HG03457 (cell line): ENCODE measurements around the gene FEM1B.

ENCODE experiments used
- ATAC-seq: cut with Tn5 transposase; IDR thresholded peaks from one replicate; pipeline ENCODE4 v1.9.1; 2021; ENCODE audit warnings: moderate number of reproducible peaks; ENCODE audit not compliant: unreplicated experiment

FEM1B gene

DNA sequence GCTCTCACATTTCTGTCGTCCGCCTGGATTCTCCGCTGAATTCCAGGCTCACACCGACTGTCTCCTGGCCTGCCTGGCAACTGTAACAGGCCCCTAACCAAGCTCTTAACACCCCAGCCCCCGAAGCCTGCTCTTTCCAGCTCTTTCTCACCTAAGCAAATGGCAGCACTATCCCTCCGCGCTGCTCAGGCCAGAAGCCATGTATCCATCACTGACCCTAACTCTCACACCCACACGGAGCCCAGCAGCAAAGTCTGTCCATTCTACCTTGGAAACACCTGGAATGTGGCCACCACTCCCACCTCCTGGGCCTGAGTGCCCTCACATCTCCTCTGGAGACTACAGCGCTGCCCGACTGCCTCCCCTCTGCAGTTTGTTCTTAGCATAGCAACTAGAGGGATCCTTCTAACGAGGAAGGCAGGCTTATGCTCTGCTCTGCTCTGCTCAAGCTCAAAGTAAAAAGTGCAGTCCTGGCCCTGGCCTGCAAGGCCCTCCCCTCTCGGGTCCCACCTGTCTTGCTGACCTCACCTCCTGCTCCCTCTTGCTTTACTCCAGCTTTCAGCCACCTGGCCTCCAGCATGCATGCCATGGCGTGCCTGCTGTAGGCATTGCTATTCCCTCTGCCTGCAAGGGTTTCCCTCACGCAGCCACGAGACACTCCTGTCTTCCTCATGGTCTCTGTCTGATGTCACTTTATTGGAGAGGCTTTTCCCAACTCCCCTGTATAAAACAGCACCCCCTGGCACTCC lies 27.2 kb downstream of the FEM1B start:
- no peak for ATAC-seq

DNA sequence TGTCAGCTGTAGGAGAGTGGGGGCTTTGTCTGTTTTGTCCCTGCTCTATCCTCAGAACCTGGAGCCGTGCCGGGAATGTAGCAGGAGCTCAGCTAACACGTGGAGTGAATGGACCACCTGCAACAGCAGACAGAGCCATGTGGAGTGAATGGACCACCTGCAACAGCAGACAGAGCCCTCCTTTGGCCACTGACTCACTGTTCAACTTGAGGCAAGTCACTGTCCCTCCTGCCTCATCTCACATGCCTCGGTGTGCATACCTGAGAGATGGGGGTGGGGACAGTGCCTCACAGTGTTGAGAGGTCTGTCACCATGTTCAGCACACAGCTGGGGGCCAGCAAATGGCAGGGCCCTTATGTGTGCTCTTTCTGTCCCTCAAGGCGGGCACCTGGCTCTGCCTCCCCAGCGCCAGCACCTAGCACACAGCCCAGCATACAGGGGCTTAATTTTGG lies 27.9 kb downstream of the FEM1B start:
- no peak for ATAC-seq

DNA sequence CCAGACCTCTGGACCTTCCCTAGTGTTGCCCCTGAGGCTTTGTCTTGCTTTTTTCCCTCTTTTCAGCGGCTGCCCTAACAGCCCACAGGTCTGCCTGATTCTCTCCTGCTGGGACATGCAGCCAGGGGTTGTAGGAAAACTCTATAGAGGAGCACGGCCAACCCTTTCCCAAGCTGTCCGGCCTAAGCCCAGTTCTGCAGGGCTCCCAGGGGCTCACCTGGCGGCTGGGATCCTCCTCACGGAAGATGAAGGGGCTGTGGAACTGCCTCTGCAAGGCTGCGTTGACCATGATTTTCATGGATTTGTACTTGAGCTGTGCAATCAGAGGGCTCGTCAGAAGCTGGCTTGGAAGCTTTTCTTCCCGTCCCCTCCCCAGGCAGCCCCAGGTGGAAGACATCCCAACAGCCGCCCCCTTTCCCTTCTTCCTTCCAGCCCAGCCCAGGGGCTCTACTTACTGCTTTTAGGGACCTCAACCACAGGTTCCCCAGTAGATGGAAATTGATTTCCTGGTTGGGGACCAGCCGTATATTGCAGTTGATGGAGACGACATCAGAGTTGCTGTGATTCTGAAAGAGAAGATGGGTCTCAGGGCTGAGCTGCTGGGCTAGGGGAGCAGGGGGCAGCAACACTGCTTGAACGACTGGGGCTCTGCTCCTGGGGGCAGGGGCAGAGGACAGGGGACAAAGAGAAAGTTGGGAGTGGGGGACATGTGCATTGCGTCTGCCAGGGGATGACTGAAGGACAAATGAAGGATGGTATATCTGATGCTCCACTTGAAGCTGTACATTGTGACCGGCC lies 29.8 kb downstream of the FEM1B start:
- ATAC-seq, result no peak

DNA sequence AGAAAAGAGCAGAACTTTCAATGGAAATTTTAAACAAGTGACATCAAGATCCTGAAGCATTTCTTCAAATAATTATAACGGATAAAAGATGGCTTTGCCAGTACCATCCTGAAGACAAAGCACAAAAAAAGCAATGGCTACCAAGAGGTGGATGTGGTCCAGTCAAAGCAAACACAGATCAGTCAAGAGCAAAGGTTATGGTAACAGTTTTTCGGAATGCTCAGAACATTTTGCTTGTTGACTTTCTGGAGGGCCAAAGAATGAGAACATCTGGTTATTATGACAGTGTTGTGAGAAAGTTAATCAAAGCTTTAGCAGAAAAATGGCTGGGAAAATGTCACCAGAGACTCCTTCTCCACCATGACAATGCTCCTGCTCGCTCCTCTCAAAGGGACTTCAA lies 31.5 kb downstream of the FEM1B start:
- no peak for ATAC-seq

DNA sequence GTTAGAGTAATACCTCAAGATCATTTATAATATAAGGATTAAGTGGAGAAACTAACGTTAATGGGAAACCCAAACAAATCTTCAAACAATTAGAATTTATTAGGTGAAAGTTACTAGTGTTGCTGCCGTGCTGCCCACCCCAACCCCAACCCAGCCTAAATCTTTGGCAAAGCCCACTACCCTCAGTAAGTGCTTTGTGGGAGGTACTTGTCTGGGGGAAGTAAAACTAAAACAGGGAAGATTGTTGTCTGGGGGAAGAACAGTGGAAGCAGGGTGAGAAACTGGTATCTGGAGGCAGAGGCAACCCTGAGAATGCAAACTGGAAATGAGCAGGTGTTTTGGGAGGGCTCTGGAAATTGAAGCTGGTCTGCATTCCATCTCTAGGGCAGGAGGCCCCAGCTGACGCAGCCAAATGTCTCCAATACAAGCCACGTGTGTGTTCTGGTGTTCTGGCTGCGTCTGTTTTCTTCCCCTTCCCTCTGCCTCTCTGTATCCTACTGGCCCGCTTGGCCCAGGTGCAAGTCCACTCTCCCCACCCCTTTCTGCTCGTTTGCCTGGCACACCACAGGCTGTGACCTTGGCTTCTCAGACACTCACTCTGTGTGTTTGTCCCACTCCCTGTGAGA lies 32.7 kb downstream of the FEM1B start:
- no peak for ATAC-seq

DNA sequence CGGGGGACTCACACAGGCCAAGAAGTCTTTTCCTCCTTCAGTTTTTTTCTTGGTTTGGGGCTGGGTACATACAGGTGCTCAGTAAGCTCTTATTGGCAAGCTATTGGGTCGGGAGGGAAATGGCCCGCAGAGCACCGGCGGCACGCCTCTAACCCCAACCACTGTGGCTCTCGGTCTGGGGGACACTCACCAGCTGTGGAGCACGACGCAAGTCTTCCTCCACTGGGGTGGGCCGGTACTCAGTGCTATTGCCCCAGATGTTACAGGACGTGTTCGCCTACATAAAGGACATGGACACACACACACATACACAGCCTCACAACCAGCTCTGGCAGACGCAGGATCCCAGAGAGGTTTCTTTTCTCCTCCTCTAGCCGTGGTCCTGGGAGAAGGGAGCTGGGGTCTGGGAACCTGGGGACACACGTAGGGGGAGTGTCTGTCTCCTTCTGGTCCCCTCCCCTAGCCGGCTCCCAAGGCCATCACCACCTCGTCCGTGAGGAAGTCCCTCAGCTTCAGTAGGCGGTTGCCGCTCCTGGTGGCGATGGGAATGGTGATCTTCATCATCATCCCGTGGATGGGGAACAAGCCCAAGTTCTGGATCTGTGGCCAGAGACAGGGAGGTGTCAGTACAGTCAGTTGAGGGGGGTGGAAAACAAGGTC lies 33.4 kb downstream of the FEM1B start:
- ATAC-seq, result no peak

DNA sequence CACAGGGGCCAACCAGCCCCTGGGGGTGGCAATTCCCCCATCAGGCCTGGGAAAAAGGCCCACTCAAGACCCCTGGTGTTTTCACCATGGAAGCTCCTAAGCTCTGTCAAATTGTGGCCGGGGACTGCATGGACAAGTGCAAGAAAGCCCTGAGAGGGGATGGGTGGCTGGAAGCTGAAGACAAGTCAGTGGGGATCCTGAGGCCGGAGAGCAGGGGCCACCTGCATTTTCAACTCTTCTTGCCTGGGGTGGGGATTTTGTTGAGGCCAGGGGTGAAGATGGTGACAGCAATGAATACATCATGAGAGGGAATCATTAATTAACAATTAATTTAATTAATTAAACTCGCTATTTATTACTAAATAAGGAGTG lies 33.9 kb downstream of the FEM1B start:
- no peak for ATAC-seq

DNA sequence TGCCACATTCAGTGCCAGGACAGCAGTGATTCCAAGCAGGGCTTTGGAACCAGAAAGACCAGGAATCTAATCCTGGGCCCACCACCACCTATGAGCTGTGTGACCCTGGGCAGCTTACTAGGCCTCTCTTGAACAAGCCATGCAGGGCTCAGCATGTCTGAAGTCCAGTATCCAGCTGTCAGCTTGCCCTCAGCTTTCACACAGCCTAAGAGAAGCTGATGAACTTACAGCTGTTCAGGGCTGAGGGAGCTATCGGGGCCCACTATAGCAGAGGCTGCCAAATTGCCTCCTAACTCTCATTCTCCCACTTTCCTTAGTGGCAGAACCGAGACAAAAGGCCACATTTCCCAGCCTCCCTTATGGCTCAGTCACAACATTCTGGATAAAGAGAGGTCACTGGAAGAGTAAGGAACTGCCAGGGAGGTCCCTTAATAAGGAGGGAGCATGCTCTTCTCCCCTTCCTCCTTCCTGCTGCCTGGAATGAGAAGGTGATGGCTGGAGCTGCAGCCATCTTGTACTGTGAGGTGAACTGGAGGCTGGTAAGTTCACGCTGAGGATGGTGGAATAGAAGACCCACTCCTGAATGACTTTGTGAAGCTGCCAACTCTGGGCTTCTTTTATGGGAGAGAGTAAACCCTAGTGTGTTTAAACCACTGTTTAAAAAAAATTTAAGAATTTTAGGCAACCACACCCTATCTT lies 34.5 kb downstream of the FEM1B start:
- no peak for ATAC-seq

DNA sequence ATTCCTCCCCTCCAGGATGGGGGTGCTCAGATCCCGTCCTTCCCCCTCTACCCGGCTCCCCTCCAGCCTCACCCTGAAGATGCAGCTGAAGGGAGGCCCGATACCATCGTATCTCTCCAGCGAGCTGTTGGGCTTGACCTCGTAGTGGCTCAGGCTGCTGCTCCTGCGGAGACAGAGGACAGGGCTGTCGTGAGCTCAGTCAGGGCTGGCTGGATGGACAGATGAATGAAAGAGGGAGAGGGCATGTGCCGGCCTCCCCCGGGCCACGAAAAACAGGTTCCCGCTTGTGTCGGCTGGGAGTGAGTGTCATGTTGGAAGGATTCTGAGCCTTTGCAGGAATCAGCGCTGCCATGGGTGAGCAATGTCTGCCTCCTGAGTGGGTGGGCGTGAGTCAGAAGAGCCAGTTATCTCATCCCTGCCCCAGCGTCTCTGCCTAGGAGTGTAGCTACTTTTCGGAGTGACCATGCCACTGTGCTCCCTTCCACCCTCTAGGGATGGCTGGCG lies 35.2 kb downstream of the FEM1B start:
- no peak for ATAC-seq

DNA sequence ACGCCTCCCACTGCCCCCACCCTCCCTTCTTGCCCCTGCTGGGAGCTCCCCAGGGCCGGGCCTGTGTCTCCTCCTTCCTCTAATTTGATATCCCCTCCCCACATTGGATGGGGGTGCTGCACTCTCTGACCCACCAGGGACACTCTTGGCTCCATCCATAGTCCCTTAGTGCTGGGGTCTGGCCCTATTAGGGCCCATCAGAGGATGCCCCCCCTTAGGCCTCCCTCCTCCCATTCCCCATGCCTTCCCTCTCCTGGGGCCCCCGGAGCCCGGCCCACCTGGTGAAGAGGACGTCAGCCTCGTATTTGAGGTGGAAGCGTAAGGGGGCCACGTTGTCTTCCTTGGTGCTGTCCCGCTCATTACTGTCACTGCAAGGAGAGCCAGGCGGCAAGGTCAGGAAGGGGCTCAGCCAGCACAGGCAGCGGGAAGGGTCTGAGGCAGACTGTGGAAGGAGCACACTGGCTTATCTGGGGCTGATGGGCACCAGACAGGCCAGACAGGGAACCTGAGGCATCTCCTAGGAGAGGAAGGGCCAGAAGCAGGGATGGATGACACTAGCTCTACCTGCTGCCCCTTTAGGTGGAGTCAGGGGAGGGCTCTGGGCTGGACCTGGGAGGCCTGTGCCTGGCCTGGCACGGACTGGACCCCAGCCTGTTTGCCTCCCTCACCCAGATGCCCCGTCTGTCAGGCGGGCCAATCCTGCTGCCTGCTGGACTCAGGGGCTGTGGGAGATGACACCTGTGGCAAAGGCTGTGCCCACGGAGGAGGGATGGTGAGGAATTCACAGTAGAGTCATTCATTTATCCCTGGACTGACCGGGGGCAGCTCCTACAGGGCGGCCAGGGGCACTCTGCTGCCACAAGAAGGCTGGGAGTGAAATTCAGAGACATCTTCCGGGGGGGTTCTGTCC lies 36.2 kb downstream of the FEM1B start:
- ATAC-seq, result no peak

DNA sequence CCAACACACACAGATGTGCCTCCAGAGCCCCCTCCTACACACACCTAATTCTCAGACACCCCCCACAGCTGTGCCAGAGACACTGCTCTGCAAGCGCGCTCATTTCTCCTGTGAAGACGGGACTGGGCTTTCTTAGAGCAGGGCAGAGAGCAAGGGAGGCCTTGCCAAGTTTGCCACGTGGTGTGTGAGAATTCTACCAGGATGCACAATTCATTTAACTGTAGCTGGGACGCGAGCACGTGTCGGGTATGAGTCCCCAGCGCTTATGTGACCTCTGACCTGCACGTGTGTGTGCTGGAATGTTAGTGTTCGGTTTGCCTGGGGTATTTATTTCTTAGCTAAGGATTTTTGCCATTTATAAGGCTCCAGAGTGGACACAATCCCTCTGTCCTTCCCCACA lies 37.0 kb downstream of the FEM1B start:
- no peak for ATAC-seq

DNA sequence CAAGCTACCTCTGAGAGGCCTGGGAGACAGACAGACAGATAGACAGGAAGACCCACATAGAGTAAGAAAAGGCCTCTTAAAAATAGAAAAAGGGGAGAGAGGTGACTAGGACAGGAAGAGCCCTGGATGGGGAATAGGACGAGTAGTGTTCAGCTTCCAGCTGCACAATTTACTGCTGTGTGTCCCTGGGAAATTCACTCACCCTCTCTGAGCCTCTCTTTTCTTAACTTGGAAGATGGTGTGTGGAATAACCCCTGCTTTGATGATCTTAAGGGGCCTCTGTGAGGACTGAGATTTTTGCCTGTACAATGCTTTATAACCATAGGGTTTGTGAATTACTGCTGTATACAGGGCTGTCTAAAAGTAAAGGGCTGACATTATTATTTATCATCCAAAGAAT lies 37.5 kb downstream of the FEM1B start:
- ATAC-seq, result no peak

DNA sequence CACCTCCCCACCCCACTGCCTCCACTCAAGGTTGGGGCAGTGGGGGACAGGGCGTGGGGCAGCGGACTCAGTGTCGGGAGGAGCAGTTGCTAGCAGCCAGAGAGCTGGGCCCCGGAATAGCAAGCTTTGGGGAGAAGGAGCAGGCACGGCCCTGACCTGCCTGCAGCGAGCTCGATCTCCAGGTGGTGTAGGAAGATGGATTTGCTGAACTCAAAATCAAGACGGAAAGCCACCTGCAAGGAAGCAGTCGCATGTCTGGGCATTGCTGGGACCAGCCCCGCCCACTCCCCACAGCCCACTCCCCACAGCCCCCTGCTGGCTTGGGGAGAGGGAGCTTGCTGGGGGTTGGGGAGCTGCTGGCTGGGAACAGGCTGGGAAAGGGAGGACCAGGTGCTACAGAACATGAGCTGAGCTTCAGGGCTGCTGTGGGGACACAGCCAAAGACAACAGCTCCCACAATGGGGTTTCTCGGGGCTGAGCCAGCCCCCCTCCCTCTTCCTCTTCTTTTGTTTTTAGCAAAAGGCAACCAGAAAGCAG lies 38.0 kb downstream of the FEM1B start:
- ATAC-seq, result no peak

DNA sequence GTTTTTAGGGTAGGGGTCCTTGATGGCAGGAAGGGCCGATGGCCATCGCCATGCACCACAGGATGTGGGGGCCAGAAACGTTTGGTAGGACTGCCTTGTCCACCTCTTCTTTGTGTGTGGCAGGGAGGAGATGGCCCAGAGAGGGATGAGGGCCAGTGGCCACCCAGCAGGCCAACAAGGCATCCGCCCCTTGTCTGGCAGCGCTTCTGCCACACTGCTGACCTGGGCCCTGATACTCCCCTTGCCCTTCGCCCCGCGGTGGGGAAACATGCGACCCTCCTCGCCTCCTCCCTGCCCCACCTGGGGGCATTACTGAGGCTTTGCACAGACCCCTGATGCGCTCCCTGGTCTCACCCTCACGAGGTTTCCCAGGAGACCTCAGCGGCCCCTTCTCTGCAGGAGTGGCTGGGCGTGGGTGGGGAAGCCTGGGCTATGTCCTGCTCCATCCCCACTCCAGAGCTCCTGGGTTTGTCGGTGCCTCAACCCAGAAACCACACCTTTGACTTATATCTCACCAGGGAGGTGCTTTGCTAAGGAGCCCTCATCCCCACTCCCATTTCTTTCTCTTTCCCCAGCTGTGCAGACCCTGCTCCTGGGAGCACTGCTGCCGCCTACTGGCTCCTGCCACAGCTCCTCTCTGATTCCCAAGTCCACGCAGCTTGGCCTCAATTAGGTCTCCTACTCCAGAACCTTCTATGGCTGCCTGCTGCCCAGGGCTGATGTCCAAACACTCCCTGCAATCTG lies 38.7 kb downstream of the FEM1B start:
- ATAC-seq, result no peak

DNA sequence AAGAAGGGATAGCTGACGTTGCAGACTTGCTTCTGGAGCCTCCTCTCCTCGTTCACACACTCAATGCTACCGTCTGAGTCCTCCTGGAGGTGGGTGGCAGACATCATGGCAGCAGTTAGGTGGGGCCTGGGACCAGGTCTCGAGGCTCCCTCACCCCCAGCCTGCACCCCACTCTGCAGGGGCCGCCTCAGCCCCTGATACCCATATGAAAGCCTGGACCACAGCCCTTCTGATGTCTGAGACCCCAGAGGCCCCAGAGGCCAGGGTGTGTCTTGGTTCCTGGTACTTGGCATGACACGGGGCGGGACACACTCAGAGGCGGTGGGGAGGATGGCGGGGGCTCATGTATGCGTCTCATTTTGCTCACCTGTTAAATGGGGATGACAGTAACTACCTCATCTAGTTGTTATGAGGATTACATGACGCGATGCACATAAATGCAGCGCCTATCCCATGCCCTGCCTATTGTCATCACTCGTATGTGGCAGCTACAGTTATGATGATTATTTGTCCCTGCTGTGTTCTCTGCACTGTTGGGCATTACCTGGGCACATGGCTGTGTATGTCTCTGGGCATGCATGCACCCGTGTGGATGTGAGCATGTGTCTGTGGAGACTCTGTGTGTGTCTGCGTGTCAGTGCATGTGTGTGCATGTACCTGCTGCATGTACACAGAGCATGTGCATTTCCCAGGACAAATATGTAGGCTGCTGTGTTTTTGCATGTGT lies 39.9 kb downstream of the FEM1B start:
- no peak for ATAC-seq

DNA sequence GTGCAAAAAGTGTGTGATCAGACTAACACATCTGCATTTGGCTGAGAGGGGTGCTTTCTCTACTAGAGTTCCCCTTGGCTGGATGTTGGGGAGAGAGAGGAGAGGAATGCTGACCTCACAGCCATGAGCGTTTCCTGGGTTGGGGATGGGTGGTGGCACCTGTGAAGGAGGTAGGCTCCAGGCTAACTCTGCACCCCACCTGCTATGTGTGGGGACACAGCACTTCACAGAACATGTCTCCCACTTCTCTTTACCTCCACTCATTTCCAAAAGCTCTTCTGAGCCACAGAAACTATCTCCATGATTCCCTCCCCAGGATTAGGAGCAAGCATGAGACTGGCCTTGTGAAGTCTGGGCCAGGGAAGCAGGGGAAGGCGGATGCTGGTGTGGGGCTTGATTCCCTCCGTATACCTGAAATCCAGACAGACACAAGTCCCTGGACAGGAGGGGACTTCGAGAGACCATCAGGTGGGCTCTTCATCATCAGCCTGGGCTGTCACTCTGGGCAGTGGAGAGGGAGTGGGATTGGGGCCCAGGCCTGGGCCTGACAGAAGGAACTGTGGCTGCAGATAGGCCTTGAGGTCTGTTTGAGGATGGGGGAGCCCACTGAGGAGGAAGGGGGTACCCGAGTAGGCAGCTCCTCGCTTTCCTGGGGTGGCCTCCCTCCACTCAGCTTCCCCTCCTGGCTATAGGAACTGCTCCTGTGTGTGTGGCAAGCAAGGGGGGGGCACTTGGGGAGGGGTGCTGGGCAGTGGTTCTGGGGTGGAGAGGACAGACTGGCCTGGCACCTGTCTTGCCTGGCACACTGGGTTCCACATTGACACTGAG lies 40.7 kb downstream of the FEM1B start:
- no peak for ATAC-seq
